NCI-H1105 (cell line): ENCODE data around the gene FRMD3.

Experiments
- DNase-seq: peaks from one replicate; lab custom pipeline; 2025; lab: John Stamatoyannopoulos, UW

Gene FRMD3

DNA sequence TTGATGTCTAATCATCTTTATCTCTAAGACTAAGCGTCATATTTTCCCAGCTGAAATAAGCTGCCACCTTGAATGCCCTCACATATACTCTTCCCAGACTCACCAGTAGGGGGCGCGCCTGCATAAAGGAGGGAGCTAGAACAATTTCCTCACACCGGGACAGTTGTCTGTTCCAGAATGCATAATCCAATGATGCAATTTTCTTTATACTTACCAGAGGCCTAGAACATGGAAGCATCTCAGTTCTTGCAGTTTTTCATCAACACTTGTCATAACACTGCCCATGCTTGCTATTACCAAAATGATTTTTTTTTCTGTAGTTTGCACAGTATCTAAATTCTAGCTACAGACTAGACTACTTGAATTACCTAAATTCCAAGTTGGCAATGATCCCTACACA, 203.9 kb downstream of the FRMD3 start:
- peak; percentile 38 for DNase-seq

DNA sequence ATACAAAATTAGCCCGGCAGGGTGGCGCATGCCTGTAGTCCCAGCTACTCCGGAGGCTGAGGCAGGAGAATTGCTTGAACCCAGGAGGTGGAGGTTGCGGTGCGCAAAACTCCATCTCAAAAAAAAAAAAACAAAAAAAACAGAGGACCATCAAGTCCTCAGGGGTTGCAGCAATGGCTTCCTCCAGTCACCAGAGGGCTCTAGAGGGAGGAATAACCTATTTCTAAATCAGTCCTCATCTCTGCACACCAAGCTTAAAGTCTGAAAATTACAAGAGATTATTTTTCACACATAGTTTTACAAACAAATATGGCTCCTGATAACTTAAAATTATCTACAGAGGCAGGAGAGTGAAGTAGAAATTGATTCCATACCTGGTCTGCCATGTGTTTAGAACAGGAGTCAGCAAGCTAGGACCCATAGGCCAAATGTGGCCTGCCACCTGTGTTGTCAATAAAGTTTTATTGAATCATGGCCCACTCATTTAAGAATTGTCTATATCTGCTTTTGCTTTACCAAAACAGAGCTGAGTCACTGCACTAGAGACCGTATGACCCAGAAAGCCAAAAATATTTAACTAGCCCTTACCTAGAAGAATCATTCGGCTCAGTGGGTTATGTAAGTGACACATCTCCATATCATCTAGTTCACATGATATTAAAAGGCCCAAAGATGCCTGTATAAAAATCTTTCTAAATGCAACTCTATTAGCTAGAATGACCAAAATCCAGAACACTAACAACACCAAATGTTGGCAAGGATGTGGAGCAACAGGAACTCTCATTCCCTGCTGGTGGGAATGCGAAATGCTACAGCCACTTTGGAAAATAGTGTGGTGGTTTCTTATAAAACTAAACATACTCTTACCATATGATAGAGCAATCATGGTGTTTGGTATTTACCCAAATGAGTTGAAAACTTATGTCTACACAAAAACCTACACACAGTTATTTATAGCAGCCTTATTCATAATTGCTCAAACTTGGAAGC, 207.7 kb downstream of the FRMD3 start:
- DNase-seq: no peak

DNA sequence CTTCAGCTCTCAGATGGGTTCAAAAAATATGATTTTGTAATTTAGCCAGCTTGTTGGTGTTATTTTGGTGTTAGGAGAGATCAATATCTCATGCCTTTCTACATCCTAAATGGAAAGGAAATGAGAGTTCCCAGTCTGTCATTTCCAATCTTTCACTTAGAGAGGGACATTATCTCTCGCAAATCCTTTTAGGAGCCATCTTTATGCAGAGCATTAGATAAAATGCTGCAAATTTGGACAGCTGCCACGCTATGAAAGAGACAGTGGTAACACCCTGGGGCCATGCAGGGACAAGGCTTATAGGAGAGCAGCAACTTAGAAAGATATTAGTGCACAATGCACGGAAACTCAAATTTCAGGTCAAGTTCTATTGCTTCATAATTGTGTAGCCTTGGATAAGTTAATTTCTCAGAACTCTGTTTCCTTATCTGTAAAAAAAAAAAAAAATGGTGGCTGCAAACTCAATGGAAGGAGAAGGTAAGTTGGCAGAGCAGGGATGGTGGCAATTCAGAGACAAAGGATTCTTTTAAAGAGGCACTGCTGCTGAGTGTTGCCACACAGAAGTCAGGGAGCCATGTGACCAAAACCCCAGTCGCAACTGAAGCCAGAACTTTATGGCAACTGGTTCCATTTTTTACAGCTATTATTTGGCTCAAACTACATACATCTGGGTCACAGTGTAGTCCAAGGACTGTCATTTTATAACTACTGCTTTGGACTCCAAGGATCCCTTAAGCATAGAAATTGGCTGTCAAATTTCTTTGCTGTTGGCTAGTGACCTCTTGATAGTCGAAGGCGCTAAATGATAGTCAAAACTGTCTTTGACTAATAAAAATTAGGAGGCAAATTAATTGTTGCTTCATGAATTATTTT, 210.2 kb downstream of the FRMD3 start:
- no peak for DNase-seq

DNA sequence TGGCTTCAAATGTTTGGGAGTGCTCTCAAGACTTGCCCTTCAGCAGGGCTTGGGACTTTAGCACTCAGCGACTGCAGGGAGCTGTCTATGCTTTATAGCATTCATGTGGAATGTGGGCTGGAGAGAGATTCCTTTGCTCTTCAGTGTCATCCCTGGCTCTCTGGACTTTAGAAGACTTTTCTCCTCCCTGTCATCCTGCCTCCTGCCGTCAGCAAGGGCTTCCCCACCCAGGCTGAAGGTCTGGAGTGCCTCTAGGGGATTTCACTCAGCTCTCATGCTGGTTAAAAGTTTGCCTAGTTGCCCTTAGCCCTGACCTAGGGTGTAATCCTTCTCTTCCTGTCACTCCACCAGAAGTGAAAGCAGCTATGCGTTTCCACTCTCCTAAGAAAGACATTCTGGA, 210.9 kb downstream of the FRMD3 start:
- DNase-seq: no peak

DNA sequence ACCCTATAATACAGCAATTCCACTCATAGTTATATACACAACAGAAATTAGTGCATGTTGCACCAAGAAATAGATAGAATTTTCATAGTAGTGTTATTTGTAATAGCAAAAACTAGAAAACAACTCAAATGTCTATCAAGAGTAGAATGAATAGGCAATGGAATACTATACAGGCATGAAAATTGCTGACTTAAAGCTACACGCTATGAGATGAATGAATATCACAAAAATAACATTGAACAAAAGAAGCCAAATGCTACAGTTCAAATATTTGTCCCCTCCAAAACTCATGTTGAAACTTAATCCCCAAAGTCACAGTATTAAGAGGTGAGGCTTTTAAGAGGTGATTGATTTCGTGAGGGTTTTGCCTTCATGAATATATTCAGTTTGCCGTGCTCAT, 215.1 kb downstream of the FRMD3 start:
- no peak for DNase-seq

GRCh38 chr9:83322438-83322837, 215.8 kb downstream of the FRMD3 start:
- no peak for DNase-seq

DNA sequence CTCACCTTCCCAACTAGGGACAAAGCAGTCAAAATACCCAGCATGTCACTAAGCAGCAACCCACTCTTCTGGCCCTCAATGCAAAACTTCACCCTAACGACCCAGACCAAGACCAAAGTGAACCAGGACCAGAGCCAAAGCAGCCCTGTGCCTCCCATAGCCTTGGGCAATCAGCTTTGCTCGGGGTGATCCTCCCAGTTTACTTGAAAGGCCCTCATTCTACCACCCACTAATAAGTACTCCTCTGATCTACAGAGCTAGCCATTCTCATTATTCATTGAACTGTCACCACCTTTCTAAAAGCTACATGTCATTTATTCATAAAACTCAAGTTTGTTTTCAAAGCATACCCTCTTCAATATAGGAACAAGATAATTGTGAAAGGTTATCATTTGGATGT, 221.0 kb downstream of the FRMD3 start:
- DNase-seq: no peak

GRCh38 chr9:83315649-83316048, 222.6 kb downstream of the FRMD3 start:
- no peak for DNase-seq

- DNase-seq: peak; percentile 60
These were observed 224.4 kb downstream of the FRMD3 start for GRCh38 chr9:83313781-83314180.

DNA sequence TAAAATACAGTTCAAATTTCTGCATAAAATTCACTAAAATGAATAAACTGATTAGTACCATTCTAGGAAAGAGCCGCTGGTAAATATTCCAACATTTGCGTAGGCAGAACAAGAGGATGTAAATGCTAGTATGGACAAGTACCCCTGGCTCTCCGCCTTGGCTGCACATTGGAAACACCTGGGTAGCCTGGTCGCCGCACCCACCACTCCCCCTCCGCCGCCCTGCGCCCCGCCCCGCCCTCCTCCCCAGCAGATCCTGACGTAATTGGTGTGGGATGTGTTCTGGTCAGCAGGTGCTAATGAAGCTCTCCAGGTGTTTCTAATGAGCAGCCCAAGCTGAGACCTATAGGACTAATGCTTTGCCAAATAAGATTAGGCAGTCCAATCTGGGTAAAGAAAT, 225.7 kb downstream of the FRMD3 start:
- DNase-seq: peak; percentile 74

GRCh38 chr9:83307066-83307724, 231.0 kb downstream of the FRMD3 start:
- no peak for DNase-seq

DNA sequence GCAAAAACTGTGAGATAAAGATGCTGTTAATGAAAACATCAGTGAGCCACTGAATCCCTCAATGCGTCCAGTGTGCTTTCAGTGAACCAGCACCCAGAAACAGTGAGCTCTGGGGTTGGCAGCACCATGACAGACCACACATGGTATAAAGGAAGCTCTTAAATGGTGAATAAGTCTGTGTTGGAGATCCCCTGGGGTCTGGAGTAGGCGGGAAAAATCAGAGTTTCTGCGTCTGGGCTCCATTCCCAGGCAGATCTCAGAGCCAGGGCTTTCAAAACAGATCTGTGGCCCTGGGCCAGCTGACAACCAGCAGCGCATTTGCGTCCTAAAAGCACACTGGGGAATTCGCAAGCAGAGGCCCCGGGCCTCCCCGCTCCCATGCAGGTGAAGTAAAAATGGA, 233.5 kb downstream of the FRMD3 start:
- peak; percentile 71 for DNase-seq

DNA sequence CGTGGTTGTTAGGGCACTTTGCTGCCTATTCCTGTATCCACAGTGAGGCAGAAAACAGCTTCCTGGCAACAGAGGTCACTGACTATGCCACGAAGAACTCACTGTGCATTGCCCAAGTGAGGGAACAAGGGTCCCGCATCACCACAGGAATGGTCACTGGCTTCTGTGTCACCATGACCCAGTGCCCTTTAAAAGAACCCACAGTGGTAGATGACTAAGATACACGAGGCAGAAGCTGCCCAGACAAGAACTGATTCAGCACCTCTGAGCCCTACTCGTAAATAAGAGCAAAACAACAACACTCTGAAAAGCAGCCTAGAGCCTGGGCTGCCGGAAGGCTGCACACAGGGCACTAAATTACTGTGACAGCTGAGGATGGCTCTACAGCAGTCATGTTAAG, 238.6 kb downstream of the FRMD3 start:
- DNase-seq: no peak

- DNase-seq: no peak
These were observed 239.1 kb downstream of the FRMD3 start for GRCh38 chr9:83299094-83299493.

DNA sequence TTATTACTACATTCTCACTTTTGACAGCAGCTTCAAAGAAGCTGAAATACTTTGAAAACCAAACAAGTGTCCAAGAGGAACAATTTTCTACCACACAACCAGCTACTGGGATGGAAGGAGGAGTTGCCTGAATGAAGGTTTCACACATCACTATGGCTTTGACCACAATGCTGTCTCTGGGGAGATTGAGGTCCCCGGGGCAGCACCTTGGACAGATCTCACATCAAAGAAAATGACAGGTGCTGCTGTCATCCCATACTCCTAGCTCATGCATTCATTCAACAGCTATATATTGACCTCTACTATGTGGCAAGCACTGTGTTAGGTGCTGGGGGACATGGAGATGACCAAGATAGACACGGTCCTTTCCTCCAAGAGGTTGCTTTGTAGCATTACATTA, 242.1 kb downstream of the FRMD3 start:
- no peak for DNase-seq

- no peak for DNase-seq
These were observed 243.4 kb downstream of the FRMD3 start for GRCh38 chr9:83294816-83295215.

DNA sequence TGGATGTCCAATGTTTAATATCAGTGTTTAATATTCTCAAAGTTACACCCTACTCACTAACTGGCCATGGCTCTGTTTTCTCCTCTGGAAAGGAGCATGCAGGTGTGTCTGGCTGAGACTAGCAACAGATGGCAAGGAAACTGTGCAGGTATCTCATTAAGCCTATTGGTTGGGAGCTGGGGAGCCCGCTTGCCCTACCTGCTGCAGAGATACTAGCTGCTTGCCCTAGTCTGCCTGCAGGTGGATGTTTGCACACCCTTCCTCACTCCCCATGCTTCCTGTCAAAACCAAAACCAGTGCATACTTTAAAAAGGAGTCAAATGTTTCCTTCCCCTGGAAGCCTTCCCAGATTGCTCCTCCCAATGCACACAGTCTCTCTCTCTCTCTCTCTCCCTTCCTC, 247.0 kb downstream of the FRMD3 start:
- no peak for DNase-seq

DNA sequence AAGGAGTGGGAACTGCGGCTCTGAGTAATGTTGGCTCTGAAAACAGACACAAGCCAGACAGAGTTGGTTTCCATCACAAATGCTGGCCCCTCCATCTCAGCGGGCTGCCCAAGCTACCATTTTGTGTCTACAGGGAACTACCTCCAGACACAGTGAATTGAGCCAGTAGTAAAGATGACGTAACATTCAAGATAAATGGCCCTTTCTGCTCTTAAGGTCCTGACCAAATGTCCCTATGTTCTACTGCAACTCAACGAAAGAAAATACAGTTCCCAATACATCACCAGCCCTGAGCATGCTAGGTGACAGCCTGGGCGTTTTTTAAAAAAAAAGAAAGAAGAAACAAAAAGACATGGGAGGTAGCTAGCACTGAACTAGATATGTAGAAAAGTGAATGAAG, 247.5 kb downstream of the FRMD3 start:
- no peak for DNase-seq

- no peak for DNase-seq
These were observed 251.2 kb downstream of the FRMD3 start for GRCh38 chr9:83287021-83287420.

DNA sequence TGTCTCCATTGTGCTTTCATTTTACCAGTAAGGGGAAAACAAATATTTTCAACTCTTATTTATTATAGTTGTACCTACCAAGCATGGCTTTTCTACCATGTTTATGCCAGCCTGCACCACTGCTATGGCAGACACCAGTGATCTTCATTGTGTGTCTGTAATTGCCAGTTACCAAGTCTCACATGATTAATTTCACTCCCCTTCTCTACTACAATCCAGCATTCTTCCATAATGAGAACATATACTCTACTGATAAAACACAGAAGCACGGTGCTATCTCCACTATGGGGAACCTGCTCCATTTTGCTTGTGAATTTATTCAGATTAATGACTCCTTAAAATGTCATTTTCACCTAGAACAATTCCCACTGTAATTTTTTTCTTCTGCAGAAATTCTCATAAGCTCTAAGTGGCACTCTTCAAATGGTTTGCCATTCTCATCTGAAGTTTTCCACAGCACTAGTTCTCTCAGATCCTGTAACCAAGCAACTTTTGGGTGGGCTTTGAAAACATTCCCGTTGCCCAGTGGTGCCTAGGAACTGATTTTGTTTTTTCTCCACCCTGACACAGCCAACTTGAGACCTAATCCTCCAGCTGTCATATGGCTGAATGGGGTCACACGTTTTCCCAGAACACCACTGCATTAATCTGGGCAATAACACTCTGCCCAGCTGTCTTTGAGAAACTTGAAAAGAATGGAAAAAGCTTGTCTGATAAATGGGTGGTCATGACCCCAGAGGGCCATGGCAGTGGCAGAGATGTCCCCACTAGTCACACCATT, 252.6 kb downstream of the FRMD3 start:
- DNase-seq: no peak

DNA sequence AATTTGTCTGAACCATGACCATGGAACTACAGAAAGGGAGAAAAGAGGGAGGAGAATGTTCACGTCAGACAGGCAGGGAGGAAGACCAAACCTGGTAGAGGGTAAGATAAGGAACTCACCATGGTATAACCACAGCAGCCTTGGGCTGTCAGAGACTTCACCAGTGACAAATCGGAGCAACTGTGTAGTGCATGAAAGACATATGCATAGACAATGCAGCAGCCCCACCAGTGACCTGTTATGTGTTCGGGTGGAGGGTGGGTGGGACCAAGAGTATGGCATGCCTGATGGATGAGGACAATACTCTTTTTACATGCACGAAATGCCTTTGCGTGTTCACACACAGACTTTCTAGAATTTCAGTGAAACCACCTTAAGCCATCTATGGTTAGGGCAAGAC, 253.5 kb downstream of the FRMD3 start:
- no peak for DNase-seq

DNA sequence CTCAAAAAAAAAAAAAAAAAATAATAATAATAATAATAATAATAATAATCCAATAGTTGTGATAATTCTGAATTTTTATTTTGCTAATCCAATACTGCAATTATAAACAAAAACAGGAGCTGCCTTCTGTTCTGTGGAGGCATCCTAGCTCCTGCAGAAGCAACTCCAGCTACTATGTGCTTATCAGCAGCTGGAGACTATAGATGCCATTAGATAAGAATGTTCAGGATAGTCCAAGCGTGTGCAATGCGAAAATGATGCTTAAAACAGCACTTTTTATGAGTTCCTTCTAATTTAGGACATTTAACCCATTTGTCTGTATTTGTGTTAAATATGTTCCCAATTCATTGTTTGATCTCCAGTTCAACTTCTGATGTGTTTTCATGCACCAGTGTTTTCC, 254.7 kb downstream of the FRMD3 start:
- no peak for DNase-seq
